Measurements from ENCODE around the gene PLRG1. TPM values are rescaled to one million over a fixed set of nuclear protein-coding genes. Genes with fewer than 3 reads are reported as not detected.

Gene PLRG1
- total RNA-seq, 1 donor from 2014 or later, result 79.7 TPM

- DNase-seq, result no peak
- no peak overlapping the region for H3K4me3 Mint-ChIP-seq (ENCODE audit: unreplicated experiment)
- H3K9me3 Mint-ChIP-seq (ENCODE audit: unreplicated experiment), result no peaks in the 10 kb centered on the region
- TF ChIP-seq CTCF (IDR thresholded peaks at IDR 0.05; ENCODE audit: partially characterized antibody, unreplicated experiment), result no peak
- no peaks in the 10 kb centered on the region for H3K27me3 Mint-ChIP-seq (ENCODE audit: unreplicated experiment)
- no peaks in the 10 kb centered on the region for H3K36me3 Mint-ChIP-seq (ENCODE audit: unreplicated experiment)
- no peaks in the 10 kb centered on the region for H3K4me1 Mint-ChIP-seq (ENCODE audit: low read depth, unreplicated experiment)
- no peak overlapping the region for H3K27ac Mint-ChIP-seq (ENCODE audit: unreplicated experiment)
These were observed 32.5 kb upstream of the PLRG1 start for GRCh38 chr4:154582723-154583122.

GRCh38 chr4:154579927-154580326 is 29.7 kb upstream of the PLRG1 start:
- Mint-ChIP-seq H3K4me1 (ENCODE audit: low read depth, unreplicated experiment) (no peaks in the 10 kb centered on the region), H3K4me3 (ENCODE audit: unreplicated experiment) (no peak overlapping the region), H3K27ac (ENCODE audit: unreplicated experiment) (no peak overlapping the region), H3K9me3 (ENCODE audit: unreplicated experiment) (no peaks in the 10 kb centered on the region), H3K36me3 (ENCODE audit: unreplicated experiment) (no peaks in the 10 kb centered on the region), H3K27me3 (ENCODE audit: unreplicated experiment) (no peaks in the 10 kb centered on the region)
- TF ChIP-seq CTCF (IDR thresholded peaks at IDR 0.05; ENCODE audit: partially characterized antibody, unreplicated experiment), result no peak
- no peak for DNase-seq

- DNase-seq, result no peak
- Mint-ChIP-seq H3K27me3 (ENCODE audit: unreplicated experiment) (no peaks in the 10 kb centered on the region), H3K27ac (ENCODE audit: unreplicated experiment) (no peak overlapping the region), H3K9me3 (ENCODE audit: unreplicated experiment) (no peaks in the 10 kb centered on the region), H3K36me3 (ENCODE audit: unreplicated experiment) (no peaks in the 10 kb centered on the region), H3K4me1 (ENCODE audit: low read depth, unreplicated experiment) (no peaks in the 10 kb centered on the region), H3K4me3 (ENCODE audit: unreplicated experiment) (no peak overlapping the region)
- TF ChIP-seq CTCF (IDR thresholded peaks at IDR 0.05; ENCODE audit: partially characterized antibody, unreplicated experiment), result no peak
These were observed 28.7 kb upstream of the PLRG1 start for GRCh38 chr4:154578919-154579318.

GRCh38 chr4:154577324-154577723 is 27.1 kb upstream of the PLRG1 start:
- DNase-seq, result no peak
- Mint-ChIP-seq H3K9me3 (ENCODE audit: unreplicated experiment) (no peaks in the 10 kb centered on the region), H3K27ac (ENCODE audit: unreplicated experiment) (no peak overlapping the region), H3K4me3 (ENCODE audit: unreplicated experiment) (no peak overlapping the region), H3K27me3 (ENCODE audit: unreplicated experiment) (no peaks in the 10 kb centered on the region), H3K4me1 (ENCODE audit: low read depth, unreplicated experiment) (no peaks in the 10 kb centered on the region), H3K36me3 (ENCODE audit: unreplicated experiment) (no peaks in the 10 kb centered on the region)
- no peak for TF ChIP-seq CTCF (IDR thresholded peaks at IDR 0.05; ENCODE audit: partially characterized antibody, unreplicated experiment)

- H3K36me3 Mint-ChIP-seq (ENCODE audit: unreplicated experiment), result no peaks in the 10 kb centered on the region
- H3K27me3 Mint-ChIP-seq (ENCODE audit: unreplicated experiment), result no peaks in the 10 kb centered on the region
- no peaks in the 10 kb centered on the region for H3K9me3 Mint-ChIP-seq (ENCODE audit: unreplicated experiment)
- no peak for TF ChIP-seq CTCF (IDR thresholded peaks at IDR 0.05; ENCODE audit: partially characterized antibody, unreplicated experiment)
- no peak overlapping the region for H3K4me3 Mint-ChIP-seq (ENCODE audit: unreplicated experiment)
- no peak overlapping the region for H3K27ac Mint-ChIP-seq (ENCODE audit: unreplicated experiment)
- DNase-seq, result no peak
- no peaks in the 10 kb centered on the region for H3K4me1 Mint-ChIP-seq (ENCODE audit: low read depth, unreplicated experiment)
These were observed 24.1 kb upstream of the PLRG1 start for GRCh38 chr4:154574311-154574710.
